Panc1 (cell line): ENCODE results near the gene SMIM5. TPM values are rescaled to one million over a fixed set of nuclear protein-coding genes. Genes with fewer than 3 reads are reported as not detected.
A peak's percentile ranks its signal among the peaks of the same experiment; 100 is the strongest.

Source experiments
- ATAC-seq: fragments of 200-7000 bp; cut with Tn5 transposase; 2 replicates; pipeline ENCODE4 v1.9.1; 2020; ENCODE audit warnings: mild to moderate bottlenecking, moderate library complexity
- BruUV-seq: library from RNA; stranded (reverse); fragments of 400-500 nt; replicated peaks from 2 replicates; lab custom pipeline; 2021; lab: Mats Ljungman, UMichigan
- CTCF ChIA-PET: fragments of 300-600 bp; sonication (Branson Sonifier 250); formaldehyde crosslinking; loops from one replicate; lab custom pipeline; 2022; ENCODE audit warnings: antibody characterized with exemption; lab: Charles Lee
- POLR2A ChIA-PET: fragments of 300-600 bp; sonication (Branson Sonifier 250); formaldehyde crosslinking; loops from one replicate; lab custom pipeline; 2022; ENCODE audit warnings: antibody characterized with exemption; lab: Charles Lee
- DNase-seq: peaks from one replicate; pipeline ENCODE4 v3.0.0-alpha.2; 2010; ENCODE audit warnings: low read depth, low spot score
- H3K27ac ChIP-seq: 2 replicates; pipeline ENCODE4 v1.5.1; 2011; ENCODE audit warnings: mild to moderate bottlenecking, low read length, inconsistent platforms
- H3K27me3 ChIP-seq: fragments of 200-500 bp; sonication (Bioruptor generic); 2 replicates; pipeline ENCODE4 v1.6.0; 2014; ENCODE audit warnings: low read length, inconsistent platforms; ENCODE audit not compliant: control insufficient read depth, insufficient read depth
- H3K36me3 ChIP-seq: fragments of 200-500 bp; sonication (Bioruptor generic); 2 replicates; pipeline ENCODE4 v1.5.1; 2014; ENCODE audit warnings: inconsistent platforms, mild to moderate bottlenecking, low read length, moderate library complexity; ENCODE audit not compliant: control insufficient read depth, insufficient read depth
- H3K4me1 ChIP-seq: 2 replicates; pipeline ENCODE4 v1.5.1; 2011; ENCODE audit warnings: inconsistent platforms, mild to moderate bottlenecking, low read length, moderate library complexity; ENCODE audit not compliant: control insufficient read depth, insufficient read depth
- H3K4me3 ChIP-seq, 2 experiments: 2 replicates each; pipeline ENCODE4 v1.5.1; 2011 to 2012; ENCODE audit warnings: low read depth in 2 of 2, low read length in 2 of 2, mild to moderate bottlenecking in 2 of 2, inconsistent platforms in 1 of 2, moderate library complexity in 1 of 2
- H3K9me3 ChIP-seq: fragments of 200-500 bp; sonication (Bioruptor generic); 2 replicates; pipeline ENCODE4 v1.5.1; 2014; ENCODE audit warnings: low read depth, mild to moderate bottlenecking, inconsistent platforms, low read length, moderate library complexity; ENCODE audit not compliant: control insufficient read depth, insufficient read depth
- CTCF ChIP-seq: fragments of 450-650 bp; IDR thresholded peaks from 2 replicates; pipeline ENCODE4 v1.5.1; 2017; ENCODE audit warnings: mild to moderate bottlenecking
- POLR2AphosphoS5 ChIP-seq: IDR thresholded peaks from 2 replicates; pipeline ENCODE4 v1.6.1; 2012; ENCODE audit warnings: mild to moderate bottlenecking, low read depth, low read length, moderate library complexity
- REST ChIP-seq, 2 experiments: IDR thresholded peaks; 2 replicates each; pipeline ENCODE4 v1.6.1; 2011 to 2012; ENCODE audit warnings: low read depth in 2 of 2, control low read depth in 1 of 2, low read length in 1 of 2, mild to moderate bottlenecking in 1 of 2, moderate library complexity in 1 of 2; ENCODE audit not compliant: insufficient read depth in 1 of 2
- SIN3A ChIP-seq: IDR thresholded peaks from 2 replicates; pipeline ENCODE4 v1.6.1; 2012; ENCODE audit warnings: low read depth, mild to moderate bottlenecking, low read length, moderate library complexity, borderline replicate concordance; ENCODE audit not compliant: insufficient read depth
- TCF7L2 ChIP-seq: IDR thresholded peaks from 2 replicates; pipeline ENCODE4 v1.6.1; 2011; ENCODE audit warnings: mild to moderate bottlenecking, low read depth, low read length, inconsistent platforms
- in situ Hi-C: cut with HindIII; loops from 2 replicates; pipeline ENCODE4 v1.10.0; 2016; ENCODE audit warnings: low sequenced_read_pairs, low pct_unique_long_range_greater_than_20kb
- intact Hi-C: fragments of 100-400 bp; cut with micrococcal nuclease; formaldehyde crosslinking; loops from one replicate; pipeline ENCODE4 v1.10.0; 2022; ENCODE audit not compliant: unreplicated experiment
- total RNA-seq: library from RNA; stranded (reverse); gene quantifications from one replicate; pipeline ENCODE4 v1.2.1, GENCODE V29; 2021; ENCODE audit not compliant: unreplicated experiment

SMIM5 gene
- total RNA-seq, 1 experiment from 2014 or later, result 0.10 TPM

- intact Hi-C loops (no loop called here), in situ Hi-C loops (no loop called here)
- Histone ChIP-seq H3K9me3 (no peaks in the 10 kb centered on the region), H3K27me3 (no peaks in the 10 kb centered on the region), H3K27ac (no peak overlapping the region), H3K36me3 (no peaks in the 10 kb centered on the region), H3K4me3 (no peak overlapping the region), H3K4me1 (no peaks in the 10 kb centered on the region)
- DNase-seq, result no peak
- POLR2A ChIA-PET, result no interaction called here
- no TSS peak for BruUV-seq
- CTCF ChIA-PET, result interaction anchor here (0.6 to 2.7 kb wide), 2 partner anchors 30 to 132 kb away, joined by 5 to 12 read pairs; partner anchors contain the start of gene SMIM5
- 0 out of 2 replicates have a peak, but pooled peaks have one; percentile 8 for ATAC-seq
- TF ChIP-seq SIN3A (no peak), REST (IDR thresholded peaks at IDR 0.05; ENCODE audit: insufficient read depth in 1 of 2, low read depth in 2 of 2, low read length in 1 of 2) (no peak), CTCF (no peak), POLR2AphosphoS5 (no peak), TCF7L2 (no peak)
Measured at GRCh38 chr17:75603123-75603522, 30.1 kb upstream of the SMIM5 start.

GRCh38 chr17:75604034-75604695 lies 29.1 kb upstream of the SMIM5 start:
- Histone ChIP-seq H3K4me3 (no peak overlapping the region), H3K9me3 (no peaks in the 10 kb centered on the region), H3K27ac (no peak overlapping the region), H3K27me3 (no peaks in the 10 kb centered on the region), H3K36me3 (no peaks in the 10 kb centered on the region), H3K4me1 (no peaks in the 10 kb centered on the region)
- peak; percentile 3 for ATAC-seq
- TF ChIP-seq CTCF, result no peak
- no peak for TF ChIP-seq SIN3A
- no peak for TF ChIP-seq POLR2AphosphoS5
- no peak for TF ChIP-seq REST (IDR thresholded peaks at IDR 0.05; ENCODE audit: insufficient read depth in 1 of 2, low read depth in 2 of 2, low read length in 1 of 2)
- no peak for TF ChIP-seq TCF7L2
- in situ Hi-C loops, result no loop called here
- CTCF ChIA-PET, result interaction anchor here (1.1 kb wide), 1 partner anchor 28 kb away, joined by 3 read pairs; no protein-coding TSS in a partner anchor
- intact Hi-C loops, result no loop called here
- no TSS peak for BruUV-seq
- DNase-seq, result no peak
- POLR2A ChIA-PET, result no interaction called here
